Stomach (tissue), 4 donors: ENCODE data around the gene DYNC1H1.

ENCODE experiments used
- CTCF ChIP-seq, 7 experiments: fragments of 450-650 bp in 4 of 7; fragments of 200-600 bp in 3 of 7; sonication (generic) in 3 of 7; IDR thresholded peaks; one replicate each; pipeline ENCODE4 v1.5.1; 2016 to 2019; ENCODE audit warnings: antibody characterized with exemption in 7 of 7, control low read depth in 2 of 7, mild to moderate bottlenecking in 1 of 7
- POLR2A ChIP-seq, 4 donors: fragments of 450-650 bp; IDR thresholded peaks; one replicate each; pipeline ENCODE4 v1.6.1; 2016; ENCODE audit warnings: antibody characterized with exemption in 4 of 4, control low read depth in 2 of 4, mild to moderate bottlenecking in 1 of 4, moderate library complexity in 1 of 4

- TF ChIP-seq CTCF (IDR thresholded peaks at IDR 0.05): no peak
- TF ChIP-seq POLR2A (IDR thresholded peaks at IDR 0.05): no peak
These were observed 47.5 kb upstream of the DYNC1H1 start for GRCh38 chr14:101916816-101917412.
